ENCODE results near the gene VWA5B1.
"Not testable (repeated sequence)": the region's sequence is repeated elsewhere in the genome, so short reads cannot be mapped to it uniquely, and the experiment has no call there.

VWA5B1 gene

DNA sequence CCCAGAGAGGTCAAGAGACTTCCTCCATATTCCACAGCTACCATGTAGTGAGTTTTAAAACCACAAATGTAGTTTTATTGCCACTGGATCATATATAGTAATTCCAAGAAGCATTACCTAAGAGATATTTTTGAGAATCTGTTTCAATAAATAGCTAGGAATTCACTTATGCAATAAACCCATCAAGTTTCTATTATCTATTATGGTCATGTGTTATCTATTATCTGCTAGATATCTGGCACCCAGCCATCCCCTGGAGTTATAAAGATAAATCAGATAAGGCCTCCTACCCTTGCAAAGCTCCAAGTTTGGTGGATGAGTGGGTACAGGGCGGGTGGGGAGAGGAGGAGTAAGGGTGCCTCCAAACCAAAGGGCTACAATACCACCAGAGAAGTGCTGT, 10.3 kb upstream of the VWA5B1 start:
- DNase-seq = no peak

DNA sequence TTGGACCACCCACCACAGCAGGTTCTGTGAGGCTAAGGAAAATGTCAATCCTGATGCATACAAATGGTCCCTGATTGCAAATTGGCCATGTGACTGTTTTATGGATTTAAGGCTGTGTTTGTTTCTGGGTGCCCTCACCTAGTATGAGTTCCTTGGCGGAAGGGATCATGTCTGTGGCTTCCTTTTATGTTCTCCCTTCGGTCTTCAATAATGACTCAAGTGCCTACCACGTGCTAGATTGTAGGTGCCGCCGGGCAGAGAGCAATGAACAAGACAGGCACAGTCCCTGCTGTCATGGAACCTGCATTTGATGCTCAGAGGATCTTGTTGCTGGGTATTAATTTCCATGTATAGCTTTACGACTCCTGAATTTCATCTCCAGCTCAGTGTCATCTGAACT, 9.8 kb upstream of the VWA5B1 start:
- no peak for DNase-seq

DNA sequence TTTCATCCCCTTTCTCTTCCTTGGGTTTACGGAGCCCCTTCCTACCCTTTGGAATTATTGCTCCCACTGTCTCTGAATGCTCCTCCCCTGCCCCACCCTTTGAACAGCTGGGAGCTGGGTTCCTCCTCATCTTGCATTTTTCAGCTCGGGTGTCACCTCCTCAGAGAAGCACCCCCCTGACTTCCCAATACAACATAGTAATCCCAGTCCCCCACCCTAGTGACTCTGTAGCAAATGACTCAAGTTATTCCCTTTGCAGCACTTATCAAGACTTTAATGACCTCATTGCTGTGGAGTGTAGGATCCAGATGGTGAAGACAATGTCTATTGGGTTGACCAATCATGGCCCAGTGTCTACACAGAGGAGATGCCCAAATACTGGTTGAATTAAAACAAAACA, 8.9 kb upstream of the VWA5B1 start:
- no peak for DNase-seq

DNA sequence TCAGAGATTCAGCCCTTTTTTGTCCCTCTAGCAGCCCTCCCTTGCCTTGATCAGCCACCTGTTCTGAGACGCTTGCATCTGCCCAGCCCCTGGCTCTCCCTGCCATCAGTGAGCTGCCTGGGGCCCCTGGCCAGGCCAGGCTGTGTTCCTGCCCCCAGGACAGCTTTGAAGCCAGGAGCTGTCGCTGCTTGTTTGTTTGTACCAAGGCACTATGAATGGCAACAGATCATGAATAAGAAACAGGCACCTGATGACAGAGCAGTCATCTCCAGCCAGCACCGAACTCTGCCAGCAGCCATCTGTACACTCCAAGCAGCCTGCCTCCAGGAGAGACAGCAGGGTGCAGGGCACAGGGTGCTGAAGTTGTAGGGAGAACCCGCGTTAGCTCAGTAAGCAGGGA, 8.1 kb upstream of the VWA5B1 start:
- DNase-seq = no peak

- DNase-seq = no peak
Observed at GRCh38 chr1:20284046-20284445, 6.6 kb upstream of the VWA5B1 start.

DNA sequence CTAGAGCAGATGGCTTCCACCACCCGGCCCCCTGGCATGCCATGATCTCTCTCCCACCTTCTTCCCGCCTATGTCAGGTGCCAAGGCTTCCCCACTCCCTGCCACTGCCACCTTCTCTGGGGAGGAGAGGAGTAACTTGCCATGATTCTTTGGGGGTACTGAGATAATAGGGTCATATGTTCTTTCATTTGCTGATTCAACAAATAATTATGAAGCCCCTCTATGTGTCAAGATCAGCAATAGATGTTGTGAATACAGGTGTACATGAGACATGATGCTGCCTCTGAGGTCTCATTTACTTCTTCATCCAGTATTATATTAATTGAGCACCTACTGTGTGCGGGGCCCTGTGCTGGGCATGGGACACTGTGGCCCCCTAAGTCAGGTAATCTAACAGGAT, 6.0 kb upstream of the VWA5B1 start:
- no peak for DNase-seq

- no peak for DNase-seq
Observed at GRCh38 chr1:20285510-20285909, 5.2 kb upstream of the VWA5B1 start.

- DNase-seq = not testable (repeated sequence)
Observed at GRCh38 chr1:20287696-20288095, 3.0 kb upstream of the VWA5B1 start.

GRCh38 chr1:20291645-20292084, 990 bp downstream of the VWA5B1 start:
- DNase-seq = no peak

- DNase-seq = no peak
Observed at GRCh38 chr1:20298626-20299025, 8.0 kb downstream of the VWA5B1 start.

DNA sequence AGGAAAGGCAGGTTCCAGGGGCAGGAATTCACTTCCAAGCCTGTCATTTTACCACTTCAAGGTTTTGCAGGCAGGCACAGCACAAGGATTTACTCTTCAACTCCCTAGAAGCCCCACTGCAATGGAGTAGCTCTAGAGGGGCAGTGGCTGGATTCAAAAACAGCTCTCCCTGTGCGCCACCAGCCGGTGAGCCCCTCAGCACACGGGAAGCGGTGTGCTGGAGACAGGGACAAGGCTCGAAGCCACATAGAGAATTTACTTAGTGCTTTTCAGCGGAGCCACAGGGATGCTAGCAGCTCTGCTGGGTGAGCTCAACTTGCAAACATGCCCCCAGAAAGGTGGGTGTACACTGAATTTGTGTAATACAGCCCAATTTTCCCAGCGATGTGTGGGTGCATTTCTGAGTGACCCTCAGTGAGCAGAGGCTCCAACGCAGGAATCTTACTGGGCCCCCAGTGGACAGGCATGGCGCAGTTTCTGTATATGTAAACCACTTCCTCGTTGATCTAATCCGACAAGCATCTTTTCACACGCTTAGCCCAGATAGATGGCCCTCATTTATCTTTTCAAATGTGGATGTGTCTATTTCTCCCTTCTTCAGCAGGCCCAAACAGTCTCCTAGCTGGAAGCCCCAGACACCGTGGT, 10.9 kb downstream of the VWA5B1 start:
- no peak for DNase-seq

- DNase-seq = no peak
Observed at GRCh38 chr1:20302108-20302471, 11.4 kb downstream of the VWA5B1 start.

GRCh38 chr1:20307026-20307425, 16.4 kb downstream of the VWA5B1 start:
- DNase-seq = no peak

GRCh38 chr1:20308569-20308968, 17.9 kb downstream of the VWA5B1 start:
- no peak for DNase-seq

DNA sequence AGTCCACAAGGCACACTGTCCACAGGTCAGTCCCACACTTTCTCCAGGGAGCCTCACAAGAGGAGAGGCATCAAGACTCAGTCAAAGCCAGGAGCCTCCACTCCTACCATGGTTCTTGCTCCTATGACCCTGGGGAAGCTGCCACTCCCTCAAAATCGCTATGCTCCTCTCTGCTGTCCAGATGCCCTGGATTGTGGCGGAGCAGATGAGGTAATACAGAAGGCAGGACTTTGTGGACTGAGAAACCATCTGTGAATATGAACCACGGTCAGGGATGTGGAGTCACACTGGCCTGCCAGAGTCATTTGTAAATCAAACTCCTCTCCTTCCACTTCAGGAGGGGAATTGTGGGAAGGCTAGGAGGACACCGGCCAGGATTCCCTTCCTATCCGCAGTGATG, 20.6 kb downstream of the VWA5B1 start:
- no peak for DNase-seq

DNA sequence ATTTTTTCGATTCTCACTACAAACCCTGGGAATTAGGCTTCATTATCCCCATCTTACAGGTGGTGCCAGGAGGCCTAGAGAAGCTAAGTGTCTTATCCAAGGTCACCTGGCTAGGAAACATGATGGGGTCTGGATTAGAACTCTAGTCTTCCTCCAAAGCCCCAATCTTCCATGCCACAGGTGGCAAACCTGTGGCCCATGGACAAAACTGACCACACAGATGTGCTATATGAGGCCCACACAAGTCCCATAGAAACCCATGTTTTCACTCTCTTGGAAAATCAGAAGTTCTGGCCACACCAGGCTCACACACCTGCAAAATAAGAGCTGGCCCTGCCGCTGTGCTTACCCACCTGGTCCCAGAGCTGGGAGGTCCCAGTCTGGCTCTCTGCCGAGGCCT, 21.6 kb downstream of the VWA5B1 start:
- no peak for DNase-seq

DNA sequence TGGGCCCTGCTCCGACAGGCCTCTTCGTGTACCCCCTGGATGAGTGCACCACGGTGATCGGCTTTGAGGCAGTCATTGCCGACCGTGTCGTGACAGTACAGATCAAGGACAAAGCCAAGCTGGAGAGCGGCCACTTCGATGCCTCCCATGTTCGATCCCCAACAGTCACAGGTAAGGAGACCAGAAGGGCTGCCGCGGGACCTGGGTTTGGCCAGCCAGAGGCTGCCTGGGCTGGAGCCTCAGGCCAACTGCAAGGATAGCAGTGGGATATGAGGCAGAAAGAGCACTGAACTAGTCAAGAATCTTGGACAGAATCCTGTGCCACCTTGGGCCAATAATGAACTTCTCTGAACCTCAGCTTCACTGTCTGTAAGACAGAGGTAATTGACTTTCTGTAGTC, 22.1 kb downstream of the VWA5B1 start:
- DNase-seq = no peak

- DNase-seq = no peak
Observed at GRCh38 chr1:20317471-20317870, 26.8 kb downstream of the VWA5B1 start.

DNA sequence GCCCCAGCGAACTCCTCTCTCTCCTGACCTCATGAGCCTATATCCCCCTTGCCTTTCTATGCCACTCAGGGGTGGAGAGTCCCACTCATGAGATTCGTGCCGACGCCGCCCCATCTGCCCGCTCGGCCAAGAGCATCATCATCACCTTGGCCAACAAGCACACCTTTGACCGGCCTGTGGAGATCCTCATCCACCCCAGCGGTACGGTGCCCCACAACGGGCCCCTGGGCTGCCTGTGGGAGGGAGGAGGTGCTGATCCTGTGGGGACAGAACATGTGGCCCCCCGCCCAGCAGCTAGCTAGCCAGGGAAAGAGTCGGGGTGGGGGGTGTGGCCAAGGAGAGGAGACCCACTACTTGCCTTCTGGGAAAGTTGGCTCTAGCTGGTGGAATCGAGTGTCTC, 27.8 kb downstream of the VWA5B1 start:
- DNase-seq = no peak

DNA sequence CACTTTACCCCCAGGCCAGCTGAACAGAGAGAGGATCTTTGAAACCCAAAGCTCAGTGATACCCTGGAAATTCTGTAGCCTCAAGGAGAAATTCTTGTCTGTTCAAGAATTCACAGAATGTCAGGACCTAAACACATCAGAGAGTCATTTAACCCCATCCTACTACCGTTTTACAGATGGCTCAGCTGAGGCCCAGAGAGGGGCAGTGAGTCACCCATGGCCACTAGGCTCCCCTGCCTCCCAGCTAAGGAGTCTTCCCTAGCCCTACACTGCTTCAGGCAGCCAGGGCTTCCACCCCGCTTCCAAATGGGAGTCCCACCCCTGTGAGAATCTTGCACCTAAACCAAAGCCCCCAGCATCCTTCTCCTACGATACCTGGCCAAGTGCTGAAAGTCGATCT, 28.3 kb downstream of the VWA5B1 start:
- no peak for DNase-seq

GRCh38 chr1:20319456-20320220, 29.0 kb downstream of the VWA5B1 start:
- no peak for DNase-seq

DNA sequence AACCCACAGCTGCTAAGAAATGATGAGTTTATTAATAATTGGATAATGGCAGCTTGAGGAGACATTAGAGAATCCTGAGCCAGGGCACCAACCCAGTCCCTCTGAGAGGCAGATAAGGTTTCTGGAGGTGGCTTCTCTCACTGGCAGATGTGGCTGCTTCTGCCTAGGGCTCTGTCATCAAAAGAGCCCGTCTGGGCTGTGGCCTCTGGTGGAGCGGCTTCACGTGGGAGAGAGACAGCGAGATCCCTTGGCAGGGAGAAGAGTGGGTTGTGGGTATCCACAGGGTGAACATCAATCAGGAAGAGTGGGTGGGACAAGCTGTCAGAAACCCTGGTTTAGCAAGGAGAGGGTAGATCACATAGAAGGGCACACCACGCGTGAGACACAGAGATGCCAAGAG, 30.0 kb downstream of the VWA5B1 start:
- DNase-seq = no peak

DNA sequence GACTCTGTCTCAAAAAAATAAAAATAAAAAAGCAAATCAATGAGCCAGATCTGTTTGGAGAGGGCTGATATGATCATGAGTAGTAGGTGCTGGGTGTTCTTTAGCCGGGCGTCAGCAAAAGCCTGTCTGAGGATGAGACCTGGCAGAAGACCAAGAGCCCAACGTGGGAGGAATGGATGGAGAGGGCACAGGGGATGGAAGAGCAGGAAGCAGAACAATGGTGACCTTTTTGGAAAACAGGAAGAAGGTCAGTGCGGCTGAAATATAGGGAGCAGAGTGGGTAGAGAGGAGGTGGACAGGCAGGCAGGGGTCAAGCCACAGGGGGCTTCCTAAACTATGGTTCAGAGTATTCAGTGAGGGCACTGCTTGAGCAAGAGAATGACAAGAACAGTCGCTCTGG, 30.9 kb downstream of the VWA5B1 start:
- no peak for DNase-seq

DNA sequence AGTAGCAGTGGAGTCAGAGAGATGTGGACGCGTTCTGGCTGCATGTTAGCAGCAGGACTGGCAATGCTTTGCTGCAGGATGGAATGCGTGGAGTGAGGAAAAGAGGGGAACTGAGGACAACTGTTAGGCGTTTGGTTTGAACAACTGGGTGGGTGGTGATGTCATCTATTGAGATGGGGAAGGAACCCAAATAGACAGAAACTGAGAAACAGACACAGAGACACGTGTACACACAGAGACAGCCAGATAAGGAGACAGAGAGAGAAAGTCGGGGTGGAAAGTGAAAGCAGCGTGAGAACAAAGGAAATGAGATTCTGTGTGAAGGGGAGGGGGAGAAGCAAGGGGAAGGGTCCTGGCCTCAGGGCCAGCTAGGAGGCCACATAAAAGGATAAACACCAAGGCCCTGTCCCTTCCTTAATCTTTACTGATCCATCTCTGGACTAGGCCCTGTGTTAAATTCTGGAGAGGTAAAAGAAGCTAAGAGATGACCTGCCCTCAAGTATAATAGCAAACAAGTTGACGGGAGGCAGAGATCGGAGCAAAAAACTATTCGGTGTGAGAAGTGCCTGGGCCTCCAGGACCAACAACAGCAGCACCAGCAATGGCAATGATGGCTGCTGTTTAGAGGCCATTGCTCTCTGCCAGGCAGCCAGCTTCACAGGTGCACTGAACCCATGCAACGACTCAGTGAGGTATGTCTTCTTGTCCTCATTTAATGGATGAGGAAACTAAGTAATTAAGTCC, 31.6 kb downstream of the VWA5B1 start:
- DNase-seq = peak; percentile 27
